HG02870 (cell line): Measurements from ENCODE around the gene PCK1.

Experiments used
- ATAC-seq: cut with Tn5 transposase; IDR thresholded peaks from one replicate; pipeline ENCODE4 v1.9.1; 2021; ENCODE audit warnings: mild to moderate bottlenecking, moderate library complexity; ENCODE audit not compliant: unreplicated experiment

Gene PCK1

GRCh38 chr20:57576002-57576401, 15.1 kb downstream of the PCK1 start:
- no peak for ATAC-seq

- no peak for ATAC-seq
Measured at GRCh38 chr20:57576617-57577550, 16.0 kb downstream of the PCK1 start.

DNA sequence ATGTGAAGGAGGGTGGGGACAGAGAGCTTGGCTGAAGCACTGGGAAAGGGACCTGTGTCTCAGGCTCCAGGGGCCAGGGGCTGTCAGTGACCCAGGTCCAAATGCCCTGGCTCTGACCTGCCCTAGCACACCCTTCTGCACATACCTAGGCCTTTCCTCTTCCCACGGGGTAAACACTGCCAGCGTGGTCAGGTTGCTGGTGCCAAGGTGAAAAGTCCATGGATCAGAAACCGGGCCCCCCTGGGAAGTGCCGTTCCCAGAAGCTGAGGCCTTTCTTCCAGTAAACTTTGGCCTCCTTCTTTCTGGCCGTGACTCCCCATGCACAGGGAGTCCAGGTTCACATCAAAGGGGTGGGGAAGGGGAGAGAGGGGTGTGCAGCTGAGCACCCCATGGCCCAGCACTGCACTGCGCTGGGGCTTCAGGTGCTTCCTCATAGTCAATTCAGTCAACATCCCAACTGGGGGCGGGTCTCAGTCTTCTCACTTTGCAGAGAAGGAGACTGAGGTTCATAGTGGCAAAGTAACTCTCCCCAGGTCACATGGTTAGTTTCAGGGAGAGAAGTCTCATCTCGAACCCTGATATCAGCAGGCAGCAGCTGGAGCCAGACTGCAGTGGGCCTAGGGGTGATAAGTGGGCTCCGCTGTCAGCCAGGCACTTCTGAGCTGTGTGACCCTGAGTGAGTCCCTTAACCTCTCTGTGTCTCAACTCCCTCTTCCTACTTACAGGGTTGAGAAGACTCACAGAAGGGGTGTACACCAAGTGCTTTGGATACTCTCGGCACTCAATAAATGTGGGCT, 17.0 kb downstream of the PCK1 start:
- no peak for ATAC-seq

- no peak for ATAC-seq
Measured at GRCh38 chr20:57578476-57579165, 17.7 kb downstream of the PCK1 start.

DNA sequence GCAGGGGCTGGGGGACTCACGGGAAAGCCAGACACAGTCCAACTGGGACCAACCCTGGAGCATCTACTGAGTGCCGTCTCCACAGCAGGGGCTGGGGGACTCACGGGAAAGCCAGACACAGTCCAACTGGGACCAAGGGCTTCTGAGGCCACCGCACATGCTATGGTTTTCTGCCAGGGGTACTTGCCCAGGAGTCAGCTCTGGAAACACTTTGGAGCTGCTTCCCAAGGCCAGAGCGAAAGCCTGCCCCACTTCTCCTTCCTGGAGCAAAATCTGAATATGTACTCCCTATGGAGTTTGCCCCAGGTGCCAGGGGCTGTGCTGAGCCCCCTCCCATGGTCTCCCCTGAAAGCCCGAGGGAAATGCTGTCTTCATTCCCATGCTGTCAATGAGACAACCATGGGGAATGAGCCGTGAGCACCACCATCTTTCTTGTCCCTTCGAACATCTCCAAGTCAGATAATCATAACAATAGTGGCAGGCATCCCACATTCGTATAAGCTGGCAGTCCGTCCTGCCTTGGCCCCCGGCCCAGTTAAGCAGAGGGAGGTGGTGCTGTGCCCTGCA, 18.5 kb downstream of the PCK1 start:
- ATAC-seq = no peak

- no peak for ATAC-seq
Measured at GRCh38 chr20:57579898-57580447, 19.1 kb downstream of the PCK1 start.

- ATAC-seq = no peak
Measured at GRCh38 chr20:57580478-57581201, 19.7 kb downstream of the PCK1 start.

- ATAC-seq = no peak
Measured at GRCh38 chr20:57581202-57582028, 20.5 kb downstream of the PCK1 start.

GRCh38 chr20:57582029-57582378, 21.1 kb downstream of the PCK1 start:
- ATAC-seq = no peak

GRCh38 chr20:57582432-57583288, 21.8 kb downstream of the PCK1 start:
- ATAC-seq = no peak

GRCh38 chr20:57583289-57584257, 22.7 kb downstream of the PCK1 start:
- ATAC-seq = no peak

GRCh38 chr20:57584768-57585461, 24.0 kb downstream of the PCK1 start:
- no peak for ATAC-seq

DNA sequence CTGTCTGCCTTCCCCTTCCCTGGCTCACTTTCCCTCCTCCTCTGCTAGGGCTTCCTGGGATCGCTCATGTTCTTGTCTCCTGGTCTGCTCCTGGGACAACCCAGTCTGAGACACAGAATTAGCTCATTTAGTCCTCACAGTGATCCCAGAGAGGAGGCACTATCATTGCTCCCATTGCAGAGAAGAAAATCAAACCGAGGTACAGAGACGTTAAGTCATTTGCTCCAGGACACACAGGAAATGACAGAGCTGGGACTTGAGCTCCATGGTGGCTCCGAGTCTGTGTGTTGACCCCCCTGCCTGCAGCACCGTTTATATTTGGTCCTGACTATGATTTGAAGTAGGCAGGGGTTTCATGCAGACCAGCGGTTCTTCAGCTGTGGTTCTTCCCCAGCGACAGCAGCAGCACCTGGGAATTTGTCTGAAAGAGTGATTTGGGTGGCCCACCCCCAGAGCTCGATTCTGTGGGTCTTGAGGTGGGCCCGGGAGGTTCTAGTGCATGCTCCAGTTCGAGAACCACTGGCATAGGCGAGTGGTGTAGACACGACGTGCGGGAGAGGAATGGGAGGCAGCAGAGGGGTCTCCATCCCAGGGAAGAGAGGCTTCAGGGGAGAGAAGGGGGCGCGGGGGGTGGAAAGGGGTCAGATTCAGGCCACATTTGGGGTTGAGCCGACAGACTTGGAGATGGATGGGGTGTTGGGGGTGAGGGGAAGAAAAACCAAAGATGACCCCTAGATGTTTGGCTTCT, 24.7 kb downstream of the PCK1 start:
- ATAC-seq = no peak

GRCh38 chr20:57586370-57586793, 25.5 kb downstream of the PCK1 start:
- no peak for ATAC-seq

DNA sequence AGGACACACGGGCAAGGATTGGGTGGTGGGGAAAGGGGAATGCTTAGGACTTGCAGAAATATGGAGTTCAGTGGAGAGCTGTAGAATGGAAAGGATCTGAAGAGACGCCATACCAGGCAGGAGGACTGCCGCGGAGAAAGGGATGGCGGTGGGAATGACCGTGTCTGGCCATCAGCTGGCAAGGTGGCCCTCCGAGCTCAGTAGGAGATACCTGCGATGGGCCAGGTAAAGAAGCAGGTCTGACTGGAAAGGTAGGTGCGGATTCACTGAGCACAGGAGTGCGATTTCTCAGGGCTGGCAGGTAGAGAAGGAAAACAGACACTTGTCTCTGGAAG, 26.0 kb downstream of the PCK1 start:
- no peak for ATAC-seq
